ENCODE results near the gene MZB1.
"Not testable (repeated sequence)": the region's sequence is repeated elsewhere in the genome, so short reads cannot be mapped to it uniquely, and the experiment has no call there.

MZB1 gene

GRCh38 chr5:139371482-139372435, 18.0 kb downstream of the MZB1 start:
- no peak for DNase-seq

GRCh38 chr5:139369181-139369580, 20.5 kb downstream of the MZB1 start:
- no peak for DNase-seq

- no peak for DNase-seq
Observed at GRCh38 chr5:139368613-139369012, 21.1 kb downstream of the MZB1 start.

- DNase-seq: no peak
Observed at GRCh38 chr5:139364466-139364865, 25.2 kb downstream of the MZB1 start.

- DNase-seq: no peak
Observed at GRCh38 chr5:139363937-139364336, 25.8 kb downstream of the MZB1 start.

GRCh38 chr5:139361835-139362429, 27.8 kb downstream of the MZB1 start:
- no peak for DNase-seq

GRCh38 chr5:139360384-139360783, 29.3 kb downstream of the MZB1 start:
- no peak for DNase-seq

- no peak for DNase-seq
Observed at GRCh38 chr5:139358064-139358463, 31.6 kb downstream of the MZB1 start.

GRCh38 chr5:139355900-139356299, 33.8 kb downstream of the MZB1 start:
- DNase-seq: not testable (repeated sequence)

GRCh38 chr5:139354186-139354585, 35.5 kb downstream of the MZB1 start:
- no peak for DNase-seq

- not testable (repeated sequence) for DNase-seq
Observed at GRCh38 chr5:139347863-139348262, 41.9 kb downstream of the MZB1 start.

GRCh38 chr5:139345442-139345841, 44.3 kb downstream of the MZB1 start:
- DNase-seq: not testable (repeated sequence)

GRCh38 chr5:139344177-139344576, 45.5 kb downstream of the MZB1 start:
- DNase-seq: no peak

GRCh38 chr5:139343476-139343875, 46.2 kb downstream of the MZB1 start:
- DNase-seq: no peak

GRCh38 chr5:139342423-139342723, 47.3 kb downstream of the MZB1 start:
- DNase-seq: no peak

- DNase-seq: peak; percentile 99
Observed at GRCh38 chr5:139341689-139342422, 47.9 kb downstream of the MZB1 start, which contains the start of gene PAIP2. PAIP2 (plus strand) TSS chr5:139341854; CDS start chr5:139363785, 21,931 bp downstream.

- no peak for DNase-seq
Observed at GRCh38 chr5:139341187-139341688, 48.5 kb downstream of the MZB1 start.

GRCh38 chr5:139340051-139340450, 49.7 kb downstream of the MZB1 start:
- DNase-seq: no peak
